Measurements from ENCODE around the gene NACC1. TPM values are rescaled to one million over a fixed set of nuclear protein-coding genes. Genes with fewer than 3 reads are reported as not detected.

NACC1 gene
- total RNA-seq, 3 donors from 2014 or later = 42.2 to 58.9 (median 54.1) TPM

DNA sequence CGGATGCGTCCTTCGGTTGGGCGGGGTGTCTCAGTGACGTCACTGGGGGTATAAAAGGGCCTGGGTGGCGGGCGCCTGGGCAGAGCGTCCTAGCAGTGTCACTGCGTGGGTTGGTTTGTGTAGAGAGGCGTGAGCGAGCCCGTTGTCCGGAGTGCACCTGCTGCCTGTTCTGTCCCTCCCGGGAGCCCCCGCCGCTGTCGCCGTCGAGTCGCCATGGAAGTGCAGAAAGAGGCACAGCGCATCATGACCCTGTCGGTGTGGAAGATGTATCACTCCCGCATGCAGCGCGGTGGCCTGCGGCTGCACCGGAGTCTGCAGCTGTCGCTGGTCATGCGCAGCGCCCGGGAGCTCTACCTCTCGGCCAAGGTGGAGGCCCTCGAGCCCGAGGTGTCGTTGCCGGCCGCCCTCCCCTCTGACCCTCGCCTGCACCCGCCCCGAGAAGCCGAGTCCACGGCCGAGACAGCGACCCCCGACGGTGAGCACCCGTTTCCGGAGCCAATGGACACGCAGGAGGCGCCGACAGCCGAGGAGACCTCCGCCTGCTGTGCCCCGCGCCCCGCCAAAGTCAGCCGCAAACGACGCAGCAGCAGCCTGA is 35.0 kb downstream of the NACC1 start:
- no peaks in the 10 kb centered on the region for H3K9me3 ChIP-seq
- TF ChIP-seq, protein P1, sequence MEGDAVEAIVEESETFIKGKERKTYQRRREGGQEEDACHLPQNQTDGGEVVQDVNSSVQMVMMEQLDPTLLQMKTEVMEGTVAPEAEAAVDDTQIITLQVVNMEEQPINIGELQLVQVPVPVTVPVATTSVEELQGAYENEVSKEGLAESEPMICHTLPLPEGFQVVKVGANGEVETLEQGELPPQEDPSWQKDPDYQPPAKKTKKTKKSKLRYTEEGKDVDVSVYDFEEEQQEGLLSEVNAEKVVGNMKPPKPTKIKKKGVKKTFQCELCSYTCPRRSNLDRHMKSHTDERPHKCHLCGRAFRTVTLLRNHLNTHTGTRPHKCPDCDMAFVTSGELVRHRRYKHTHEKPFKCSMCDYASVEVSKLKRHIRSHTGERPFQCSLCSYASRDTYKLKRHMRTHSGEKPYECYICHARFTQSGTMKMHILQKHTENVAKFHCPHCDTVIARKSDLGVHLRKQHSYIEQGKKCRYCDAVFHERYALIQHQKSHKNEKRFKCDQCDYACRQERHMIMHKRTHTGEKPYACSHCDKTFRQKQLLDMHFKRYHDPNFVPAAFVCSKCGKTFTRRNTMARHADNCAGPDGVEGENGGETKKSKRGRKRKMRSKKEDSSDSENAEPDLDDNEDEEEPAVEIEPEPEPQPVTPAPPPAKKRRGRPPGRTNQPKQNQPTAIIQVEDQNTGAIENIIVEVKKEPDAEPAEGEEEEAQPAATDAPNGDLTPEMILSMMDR (IDR thresholded peaks at IDR 0.05) = no peak
- ATAC-seq (peak; percentile 47), DNase-seq (peak; percentile 96 to 98 (median 98))
- peaks cover 26% of the 10 kb centered on the region for H3K4me1 ChIP-seq (ENCODE audit: low read depth)
- peak overlapping the region; percentile 97 for H3K4me3 ChIP-seq
- peaks cover 3% of the 10 kb centered on the region for H3K36me3 ChIP-seq (ENCODE audit: low read depth)
- intact Hi-C loops (cut with DNase I, micrococcal nuclease) = no loop called here

DNA sequence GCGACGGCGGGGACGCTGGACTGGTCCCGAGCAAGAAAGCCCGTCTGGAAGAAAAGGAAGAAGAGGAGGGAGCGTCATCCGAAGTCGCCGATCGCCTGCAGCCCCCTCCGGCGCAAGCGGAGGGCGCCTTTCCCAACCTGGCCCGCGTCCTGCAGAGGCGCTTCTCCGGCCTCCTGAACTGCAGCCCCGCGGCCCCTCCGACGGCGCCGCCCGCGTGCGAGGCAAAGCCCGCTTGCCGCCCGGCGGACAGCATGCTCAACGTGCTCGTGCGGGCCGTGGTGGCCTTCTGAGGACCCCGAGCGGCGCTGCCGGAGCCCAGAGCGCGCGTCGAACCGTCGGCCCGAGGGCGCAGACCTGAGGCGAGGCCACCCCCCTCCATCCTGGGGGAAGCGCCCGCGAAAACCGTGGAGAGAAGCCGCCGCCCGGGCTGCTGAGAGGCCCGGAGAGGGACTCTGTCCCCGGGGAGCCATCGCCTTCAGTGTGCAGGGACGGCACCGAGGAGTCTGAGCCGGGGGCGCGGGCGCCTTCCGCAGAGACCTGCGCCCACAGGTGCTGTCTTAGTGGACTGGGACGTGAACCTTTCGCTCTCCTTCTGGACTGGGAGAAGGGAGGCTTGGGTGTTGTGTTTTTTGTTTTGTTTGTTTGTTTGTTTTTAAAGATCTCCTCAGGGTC is 35.6 kb downstream of the NACC1 start:
- DNase-seq = peak; percentile 41 to 73 (median 68)
- peak overlapping the region; percentile 97 for H3K4me3 ChIP-seq
- peaks cover 23% of the 10 kb centered on the region for H3K4me1 ChIP-seq (ENCODE audit: low read depth)
- TF ChIP-seq, protein P1 (IDR thresholded peaks at IDR 0.05) = no peak
- peaks cover 3% of the 10 kb centered on the region for H3K36me3 ChIP-seq (ENCODE audit: low read depth)
- no peaks in the 10 kb centered on the region for H3K9me3 ChIP-seq
- intact Hi-C loops (cut with DNase I, micrococcal nuclease) = no loop called here
- ATAC-seq = no peak

DNA sequence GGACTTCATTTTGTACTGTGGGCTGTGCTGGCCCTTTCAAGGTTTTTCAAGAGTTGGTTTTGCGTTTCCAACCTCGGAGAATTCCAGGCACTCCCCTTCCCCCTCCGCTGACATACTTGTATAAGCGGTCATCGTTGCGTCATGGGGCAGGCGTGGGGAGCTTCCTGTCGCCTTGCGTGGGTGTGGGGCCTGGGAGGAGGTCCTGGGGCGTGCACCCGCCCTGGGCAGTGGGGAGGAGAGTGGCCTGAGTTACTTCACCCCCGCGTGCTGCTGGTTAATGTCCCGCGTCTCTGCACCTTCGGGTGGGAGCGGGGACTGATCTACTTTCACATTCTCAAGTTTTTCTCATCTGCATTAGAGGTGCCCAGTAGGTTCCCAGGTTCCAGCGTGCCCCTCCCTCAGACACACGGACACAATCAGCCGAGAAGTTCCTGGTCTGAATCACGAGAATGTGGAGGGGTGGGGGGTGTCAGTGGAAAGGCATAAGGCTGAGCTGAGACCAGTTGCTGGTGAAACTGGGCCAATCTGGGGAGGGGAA is 36.2 kb downstream of the NACC1 start:
- Histone ChIP-seq H3K4me3 (peak overlapping the region; percentile 97), H3K36me3 (ENCODE audit: low read depth) (peaks cover 3% of the 10 kb centered on the region), H3K4me1 (ENCODE audit: low read depth) (peaks cover 18% of the 10 kb centered on the region), H3K9me3 (no peaks in the 10 kb centered on the region)
- TF ChIP-seq, protein P1 (IDR thresholded peaks at IDR 0.05) = no peak
- ATAC-seq (peak; percentile 13), DNase-seq (peak; percentile 90 to 96 (median 93))
- intact Hi-C loops (cut with DNase I, micrococcal nuclease) = no loop called here

DNA sequence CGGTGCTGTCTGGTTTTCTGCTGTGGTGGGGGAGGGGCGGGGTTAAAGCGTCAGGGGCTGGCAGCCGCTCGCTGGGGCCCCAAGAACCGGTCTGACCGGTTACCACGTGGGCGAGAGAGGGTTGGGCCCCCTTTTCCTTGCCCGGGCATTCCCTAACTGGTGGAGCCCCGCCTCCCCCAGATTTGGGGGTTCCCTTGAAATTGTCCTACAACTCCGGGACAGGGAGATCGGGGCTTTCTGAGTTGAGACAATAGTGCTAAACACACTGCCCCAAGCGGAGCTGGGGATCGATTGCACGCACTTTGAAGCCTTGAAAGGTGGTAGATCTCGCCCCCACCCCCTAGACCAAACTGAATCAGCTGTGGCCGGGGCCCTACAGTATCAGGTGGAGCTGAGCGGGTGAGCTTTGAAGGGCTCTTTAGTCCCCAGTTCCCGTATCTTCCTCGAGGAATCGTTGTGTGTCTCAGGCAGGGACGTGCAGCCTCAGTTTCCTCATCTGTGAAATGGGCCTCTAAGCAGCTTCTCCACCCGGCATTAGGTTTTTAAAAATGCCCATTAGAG is 36.9 kb downstream of the NACC1 start:
- DNase-seq (peak; percentile 93 to 95 (median 93)), ATAC-seq (peak; percentile 10)
- peaks cover 3% of the 10 kb centered on the region for H3K36me3 ChIP-seq (ENCODE audit: low read depth)
- H3K4me1 ChIP-seq (ENCODE audit: low read depth) = peaks cover 13% of the 10 kb centered on the region
- TF ChIP-seq, protein P1 (IDR thresholded peaks at IDR 0.05) = no peak
- peak overlapping the region; percentile 97 for H3K4me3 ChIP-seq
- intact Hi-C loops (cut with DNase I, micrococcal nuclease) = no loop called here
- no peaks in the 10 kb centered on the region for H3K9me3 ChIP-seq

DNA sequence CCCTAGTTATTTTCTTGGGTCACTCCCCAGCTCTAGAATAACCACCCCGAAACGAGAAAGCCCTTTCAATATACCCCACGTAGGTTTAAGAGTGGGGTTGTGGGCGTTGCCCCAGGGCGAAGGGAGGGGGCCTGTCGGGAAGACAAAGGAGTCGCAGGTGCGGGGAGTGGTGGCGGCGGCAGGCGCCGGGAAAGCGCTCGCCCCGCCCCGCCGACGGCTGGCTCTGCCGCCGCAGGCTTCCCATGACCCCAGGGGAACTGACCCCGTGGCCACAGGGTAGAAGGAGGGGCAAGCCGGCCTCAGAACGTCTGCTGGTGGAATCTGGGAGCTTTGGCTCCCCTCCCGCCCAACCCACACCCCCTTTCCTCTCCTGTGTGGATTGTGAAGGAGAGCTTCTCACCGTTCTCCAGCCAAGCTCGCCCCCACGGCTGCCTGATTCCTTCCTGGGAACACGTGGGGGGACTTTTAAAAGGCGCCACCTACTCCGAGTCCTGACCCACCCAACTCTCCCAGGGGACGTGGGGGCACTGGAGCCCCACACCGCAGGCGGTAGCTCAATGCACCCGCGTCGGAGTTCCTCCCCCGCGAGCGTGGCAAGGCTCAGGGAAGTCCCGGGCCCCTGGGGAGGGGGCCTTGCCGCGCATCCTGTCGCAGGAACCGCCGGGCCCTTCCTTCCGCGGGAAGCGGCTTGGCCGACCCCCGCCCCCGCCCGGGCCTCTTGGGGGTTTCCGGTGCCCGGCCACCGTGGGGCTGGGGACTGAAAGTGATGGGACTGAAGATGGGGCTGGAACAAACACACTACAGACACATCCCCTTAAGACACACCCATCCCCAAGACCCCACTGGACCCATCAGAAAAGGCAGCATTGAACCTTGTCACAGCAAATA is 37.7 kb downstream of the NACC1 start:
- H3K4me3 ChIP-seq = no peak overlapping the region
- no peaks in the 10 kb centered on the region for H3K9me3 ChIP-seq
- TF ChIP-seq, protein P1 (IDR thresholded peaks at IDR 0.05) = no peak
- peak; percentile 26 for ATAC-seq
- peaks cover 3% of the 10 kb centered on the region for H3K36me3 ChIP-seq (ENCODE audit: low read depth)
- DNase-seq = peak; percentile 79 to 93 (median 89)
- peaks cover 13% of the 10 kb centered on the region for H3K4me1 ChIP-seq (ENCODE audit: low read depth)
- intact Hi-C loops (cut with DNase I, micrococcal nuclease) = no loop called here
